Activated T-helper 17 cell treated with anti-CD3 and anti-CD28 coated beads, Interleukin-2, amount 50 U/mL, for 72 hours (primary cell): ENCODE results near the gene TTC22. TPM values are rescaled to one million over a fixed set of nuclear protein-coding genes. Genes with fewer than 3 reads are reported as not detected.
A peak's percentile ranks its signal among the peaks of the same experiment; 100 is the strongest.

Source experiments
- ATAC-seq: fragments of 150-1000 bp; cut with Tn5 transposase; replicated peaks from 2 replicates; pipeline ENCODE4 v1.10.0; 2021; ENCODE audit warnings: mild to moderate bottlenecking, moderate library complexity
- H3K27ac Mint-ChIP-seq: one replicate; pipeline ENCODE4 v1.8.0; 2022; ENCODE audit warnings: mixed read lengths
- H3K27me3 Mint-ChIP-seq: one replicate; pipeline ENCODE4 v1.8.0; 2022; ENCODE audit warnings: mixed read lengths
- H3K36me3 Mint-ChIP-seq: one replicate; pipeline ENCODE4 v1.8.0; 2022; ENCODE audit warnings: low read depth, mild to moderate bottlenecking, mixed read lengths
- H3K4me1 Mint-ChIP-seq: one replicate; pipeline ENCODE4 v1.8.0; 2022; ENCODE audit warnings: mixed read lengths
- H3K4me3 Mint-ChIP-seq: one replicate; pipeline ENCODE4 v1.8.0; 2022; ENCODE audit warnings: mild to moderate bottlenecking, mixed read lengths
- H3K9me3 Mint-ChIP-seq: one replicate; pipeline ENCODE4 v1.8.0; 2022; ENCODE audit warnings: mixed read lengths
- total RNA-seq, 2 donors: library from RNA; stranded (reverse); gene quantifications; one replicate each; pipeline ENCODE4 v1.2.3, GENCODE V29; 2022

Gene TTC22
- total RNA-seq, 2 donors from 2014 or later, result 3.6 to 10.6 TPM

GRCh38 chr1:54745274-54745673 lies 55.8 kb downstream of the TTC22 start:
- H3K27me3 Mint-ChIP-seq, result no peaks in the 10 kb centered on the region
- H3K4me1 Mint-ChIP-seq, result no peaks in the 10 kb centered on the region
- H3K4me3 Mint-ChIP-seq, result no peak overlapping the region
- peaks cover 37% of the 10 kb centered on the region for H3K36me3 Mint-ChIP-seq
- no peak overlapping the region for H3K27ac Mint-ChIP-seq
- H3K9me3 Mint-ChIP-seq, result no peaks in the 10 kb centered on the region
- no peak for ATAC-seq

GRCh38 chr1:54744696-54745095 lies 56.4 kb downstream of the TTC22 start:
- H3K9me3 Mint-ChIP-seq, result no peaks in the 10 kb centered on the region
- no peak overlapping the region for H3K4me3 Mint-ChIP-seq
- no peaks in the 10 kb centered on the region for H3K4me1 Mint-ChIP-seq
- H3K27ac Mint-ChIP-seq, result no peak overlapping the region
- H3K27me3 Mint-ChIP-seq, result no peaks in the 10 kb centered on the region
- H3K36me3 Mint-ChIP-seq, result peaks cover 43% of the 10 kb centered on the region
- ATAC-seq, result no peak

- Mint-ChIP-seq H3K36me3 (peaks cover 53% of the 10 kb centered on the region), H3K4me1 (no peaks in the 10 kb centered on the region)
- no peak for ATAC-seq
These were observed 57.5 kb downstream of the TTC22 start for GRCh38 chr1:54743416-54744226.

GRCh38 chr1:54742282-54742681 lies 58.8 kb downstream of the TTC22 start:
- no peak for ATAC-seq
- H3K9me3 Mint-ChIP-seq, result no peaks in the 10 kb centered on the region
- peaks cover 67% of the 10 kb centered on the region for H3K36me3 Mint-ChIP-seq
- no peaks in the 10 kb centered on the region for H3K4me1 Mint-ChIP-seq
- H3K27ac Mint-ChIP-seq, result no peak overlapping the region
- no peaks in the 10 kb centered on the region for H3K27me3 Mint-ChIP-seq
- H3K4me3 Mint-ChIP-seq, result no peak overlapping the region

More at GRCh38 chr1:54743416-54744226, 57.5 kb downstream of the TTC22 start:
- H3K27ac Mint-ChIP-seq, result peak overlapping the region; percentile 59
- H3K4me3 Mint-ChIP-seq, result no peak overlapping the region
- H3K27me3 Mint-ChIP-seq, result no peaks in the 10 kb centered on the region
- no peaks in the 10 kb centered on the region for H3K9me3 Mint-ChIP-seq

- Mint-ChIP-seq H3K9me3 (no peaks in the 10 kb centered on the region), H3K27ac (no peak overlapping the region), H3K36me3 (peaks cover 74% of the 10 kb centered on the region), H3K27me3 (no peaks in the 10 kb centered on the region), H3K4me3 (no peak overlapping the region), H3K4me1 (no peaks in the 10 kb centered on the region)
- no peak for ATAC-seq
These were observed 59.6 kb downstream of the TTC22 start for GRCh38 chr1:54741531-54741930.

GRCh38 chr1:54738244-54738643 lies 62.9 kb downstream of the TTC22 start:
- no peak overlapping the region for H3K27ac Mint-ChIP-seq
- H3K27me3 Mint-ChIP-seq, result no peaks in the 10 kb centered on the region
- H3K4me3 Mint-ChIP-seq, result no peak overlapping the region
- peaks cover 100% of the 10 kb centered on the region for H3K36me3 Mint-ChIP-seq
- ATAC-seq, result no peak
- H3K9me3 Mint-ChIP-seq, result no peaks in the 10 kb centered on the region
- no peaks in the 10 kb centered on the region for H3K4me1 Mint-ChIP-seq

GRCh38 chr1:54736685-54737084 lies 64.4 kb downstream of the TTC22 start:
- no peaks in the 10 kb centered on the region for H3K27me3 Mint-ChIP-seq
- no peaks in the 10 kb centered on the region for H3K9me3 Mint-ChIP-seq
- H3K36me3 Mint-ChIP-seq, result peaks cover 95% of the 10 kb centered on the region
- no peak overlapping the region for H3K4me3 Mint-ChIP-seq
- no peak for ATAC-seq
- peak overlapping the region; percentile 57 for H3K27ac Mint-ChIP-seq
- no peaks in the 10 kb centered on the region for H3K4me1 Mint-ChIP-seq

Other genes starting within 250 kb of the TTC22 start
- gene FAM151A, start 177.8 kb downstream of the TTC22 start, total RNA-seq, result not detected
- gene MROH7, start 159.5 kb downstream of the TTC22 start, total RNA-seq, result 1 to 10 TPM in 1 of 2 donors, under 1 TPM in 1; 0.09 to 1.2 TPM
- 10 to 100 TPM; 15.1 to 26.4 TPM for gene TTC4, start 85.5 kb downstream of the TTC22 start, total RNA-seq
- gene PARS2, start 36.8 kb downstream of the TTC22 start, total RNA-seq, result 1 to 10 TPM; 4.7 to 6.6 TPM
- 10 to 100 TPM; 27.4 to 78.7 TPM for gene DHCR24, start 85.9 kb upstream of the TTC22 start, total RNA-seq
- gene TMEM61, start 179.3 kb upstream of the TTC22 start, total RNA-seq, result not detected
- gene BSND, start 197.6 kb upstream of the TTC22 start, total RNA-seq, result under 1 TPM; 0.05 to 0.06 TPM
- gene PCSK9, start 238.2 kb upstream of the TTC22 start, total RNA-seq, result not detected